HepG2 (cell line): ENCODE results near the gene PLOD2. TPM values are rescaled to one million over a fixed set of nuclear protein-coding genes. Genes with fewer than 3 reads are reported as not detected.

Source experiments
- EHMT2 ChIP-seq: fragments of 200-600 bp; sonication (generic); IDR thresholded peaks from 2 replicates; pipeline ENCODE4 v1.7.0; 2017; ENCODE audit warnings: antibody characterized with exemption, low read depth, low read length, borderline replicate concordance
- ETS1 ChIP-seq: sonication (generic); formaldehyde crosslinking; IDR thresholded peaks from 2 replicates; pipeline ENCODE4 v1.4.0; 2020; ENCODE audit warnings: missing genetic modification reagents
- HDAC6 ChIP-seq: fragments of 200-600 bp; sonication (generic); IDR thresholded peaks from 2 replicates; pipeline ENCODE4 v1.7.0; 2017; ENCODE audit warnings: mild to moderate bottlenecking, antibody characterized with exemption, low read length, low read depth
- POLR2AphosphoS5 ChIP-seq: IDR thresholded peaks from 2 replicates; pipeline ENCODE4 v1.6.1; 2012; ENCODE audit warnings: low read depth, low read length
- ZBTB38 ChIP-seq: sonication (generic); formaldehyde crosslinking; IDR thresholded peaks from 2 replicates; pipeline ENCODE4 v1.5.1; 2020; ENCODE audit warnings: mild to moderate bottlenecking, missing genetic modification reagents
- ZNF142 ChIP-seq: sonication (generic); formaldehyde crosslinking; IDR thresholded peaks from 2 replicates; pipeline ENCODE4 v1.4.0; 2020; ENCODE audit warnings: missing genetic modification reagents
- ZNF569 ChIP-seq: sonication (generic); formaldehyde crosslinking; IDR thresholded peaks from 2 replicates; pipeline ENCODE4 v1.5.0; 2020; ENCODE audit warnings: mild to moderate bottlenecking, missing genetic modification reagents, moderate library complexity, borderline replicate concordance
- ZNF839 ChIP-seq: sonication (generic); formaldehyde crosslinking; IDR thresholded peaks from 2 replicates; pipeline ENCODE4 v1.4.0; 2020; ENCODE audit warnings: missing genetic modification reagents, mild to moderate bottlenecking, borderline replicate concordance
- polyA plus RNA-seq, 8 experiments: library from polyadenylated mRNA; depleted of rRNA in 3 of 8; stranded (reverse) in 7 of 8; unstranded in 1 of 8; fragments of >200 nt; fragmentation: Illumina TruSeq in 4 of 8; extraction: Trizol in 4 of 8; gene quantifications; 2 replicates each; pipeline versions ENCODE4 v1.2.1 to v1.2.3, GENCODE V29; 2011 to 2016; ENCODE audit warnings: low read depth in 4 of 8, missing spikeins in 1 of 8, mixed read lengths in 1 of 8; ENCODE audit not compliant: insufficient read depth in 1 of 8
- total RNA-seq, 5 experiments: library from RNA; depleted of rRNA; stranded (reverse); fragments of >200 nt; fragmentation: Illumina TruSeq; extraction: Trizol; gene quantifications; 2 replicates each; pipeline ENCODE4 v1.2.3, GENCODE V29; 2016; ENCODE audit warnings: low read depth in 1 of 5
- TF ChIP-seq, protein P1 (sequence below): sonication (generic); formaldehyde crosslinking; IDR thresholded peaks from 2 replicates; pipeline ENCODE4 v1.4.0; 2020; ENCODE audit warnings: mild to moderate bottlenecking, low read depth, missing genetic modification reagents
- TF ChIP-seq, protein P2 (sequence below): IDR thresholded peaks from 2 replicates; pipeline ENCODE4 v1.6.1; 2012; ENCODE audit warnings: low read depth, low read length, improper control_type of control experiment
- TF ChIP-seq, protein P3 (sequence below): sonication (generic); formaldehyde crosslinking; IDR thresholded peaks from 2 replicates; pipeline ENCODE4 v1.8.0; 2022; ENCODE audit warnings: mild to moderate bottlenecking, missing genetic modification reagents; ENCODE audit not compliant: insufficient replicate concordance
- TF ChIP-seq, protein P4 (sequence below): IDR thresholded peaks from 2 replicates; pipeline ENCODE4 v1.6.1; 2016; ENCODE audit warnings: low read depth, borderline replicate concordance
- TF ChIP-seq, protein P5 (sequence below): sonication (generic); formaldehyde crosslinking; IDR thresholded peaks from 2 replicates; pipeline ENCODE4 v1.5.0; 2020; ENCODE audit warnings: mild to moderate bottlenecking, missing genetic modification reagents

Gene PLOD2
- total and polyA plus RNA-seq, 2 of the 13 experiments (the other 11 are each of a cell fraction or from before 2014, with no cell fraction given): 107 to 161 TPM

GRCh38 chr3:146115619-146116018 lies 45.4 kb downstream of the PLOD2 start (continued):
- TF ChIP-seq, protein P1, sequence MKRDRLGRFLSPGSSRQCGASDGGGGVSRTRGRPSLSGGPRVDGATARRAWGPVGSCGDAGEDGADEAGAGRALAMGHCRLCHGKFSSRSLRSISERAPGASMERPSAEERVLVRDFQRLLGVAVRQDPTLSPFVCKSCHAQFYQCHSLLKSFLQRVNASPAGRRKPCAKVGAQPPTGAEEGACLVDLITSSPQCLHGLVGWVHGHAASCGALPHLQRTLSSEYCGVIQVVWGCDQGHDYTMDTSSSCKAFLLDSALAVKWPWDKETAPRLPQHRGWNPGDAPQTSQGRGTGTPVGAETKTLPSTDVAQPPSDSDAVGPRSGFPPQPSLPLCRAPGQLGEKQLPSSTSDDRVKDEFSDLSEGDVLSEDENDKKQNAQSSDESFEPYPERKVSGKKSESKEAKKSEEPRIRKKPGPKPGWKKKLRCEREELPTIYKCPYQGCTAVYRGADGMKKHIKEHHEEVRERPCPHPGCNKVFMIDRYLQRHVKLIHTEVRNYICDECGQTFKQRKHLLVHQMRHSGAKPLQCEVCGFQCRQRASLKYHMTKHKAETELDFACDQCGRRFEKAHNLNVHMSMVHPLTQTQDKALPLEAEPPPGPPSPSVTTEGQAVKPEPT (CRISPR knock-in tag): no peak
- TF ChIP-seq, protein P2, sequence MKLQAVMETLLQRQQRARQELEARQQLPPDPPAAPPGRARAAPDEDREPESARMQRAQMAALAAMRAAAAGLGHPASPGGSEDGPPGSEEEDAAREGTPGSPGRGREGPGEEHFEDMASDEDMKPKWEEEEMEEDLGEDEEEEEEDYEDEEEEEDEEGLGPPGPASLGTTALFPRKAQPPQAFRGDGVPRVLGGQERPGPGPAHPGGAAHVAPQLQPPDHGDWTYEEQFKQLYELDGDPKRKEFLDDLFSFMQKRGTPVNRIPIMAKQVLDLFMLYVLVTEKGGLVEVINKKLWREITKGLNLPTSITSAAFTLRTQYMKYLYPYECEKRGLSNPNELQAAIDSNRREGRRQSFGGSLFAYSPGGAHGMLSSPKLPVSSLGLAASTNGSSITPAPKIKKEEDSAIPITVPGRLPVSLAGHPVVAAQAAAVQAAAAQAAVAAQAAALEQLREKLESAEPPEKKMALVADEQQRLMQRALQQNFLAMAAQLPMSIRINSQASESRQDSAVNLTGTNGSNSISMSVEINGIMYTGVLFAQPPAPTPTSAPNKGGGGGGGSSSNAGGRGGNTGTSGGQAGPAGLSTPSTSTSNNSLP: peak; percentile 81; the same call in 1 of the 2 replicates
- TF ChIP-seq ZNF569 (CRISPR knock-in tag) (no peak), ZNF839 (no peak), HDAC6 (no peak), POLR2AphosphoS5 (no peak), ZBTB38 (CRISPR knock-in tag) (no peak), EHMT2 (no peak), ZNF142 (CRISPR knock-in tag) (no peak), ETS1 (CRISPR knock-in tag) (no peak)
- TF ChIP-seq, protein P3, sequence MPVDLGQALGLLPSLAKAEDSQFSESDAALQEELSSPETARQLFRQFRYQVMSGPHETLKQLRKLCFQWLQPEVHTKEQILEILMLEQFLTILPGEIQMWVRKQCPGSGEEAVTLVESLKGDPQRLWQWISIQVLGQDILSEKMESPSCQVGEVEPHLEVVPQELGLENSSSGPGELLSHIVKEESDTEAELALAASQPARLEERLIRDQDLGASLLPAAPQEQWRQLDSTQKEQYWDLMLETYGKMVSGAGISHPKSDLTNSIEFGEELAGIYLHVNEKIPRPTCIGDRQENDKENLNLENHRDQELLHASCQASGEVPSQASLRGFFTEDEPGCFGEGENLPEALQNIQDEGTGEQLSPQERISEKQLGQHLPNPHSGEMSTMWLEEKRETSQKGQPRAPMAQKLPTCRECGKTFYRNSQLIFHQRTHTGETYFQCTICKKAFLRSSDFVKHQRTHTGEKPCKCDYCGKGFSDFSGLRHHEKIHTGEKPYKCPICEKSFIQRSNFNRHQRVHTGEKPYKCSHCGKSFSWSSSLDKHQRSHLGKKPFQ (CRISPR knock-in tag): no peak
- TF ChIP-seq, protein P4, sequence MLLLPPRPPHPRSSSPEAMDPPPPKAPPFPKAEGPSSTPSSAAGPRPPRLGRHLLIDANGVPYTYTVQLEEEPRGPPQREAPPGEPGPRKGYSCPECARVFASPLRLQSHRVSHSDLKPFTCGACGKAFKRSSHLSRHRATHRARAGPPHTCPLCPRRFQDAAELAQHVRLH (CRISPR knock-in tag): no peak
- TF ChIP-seq, protein P5, sequence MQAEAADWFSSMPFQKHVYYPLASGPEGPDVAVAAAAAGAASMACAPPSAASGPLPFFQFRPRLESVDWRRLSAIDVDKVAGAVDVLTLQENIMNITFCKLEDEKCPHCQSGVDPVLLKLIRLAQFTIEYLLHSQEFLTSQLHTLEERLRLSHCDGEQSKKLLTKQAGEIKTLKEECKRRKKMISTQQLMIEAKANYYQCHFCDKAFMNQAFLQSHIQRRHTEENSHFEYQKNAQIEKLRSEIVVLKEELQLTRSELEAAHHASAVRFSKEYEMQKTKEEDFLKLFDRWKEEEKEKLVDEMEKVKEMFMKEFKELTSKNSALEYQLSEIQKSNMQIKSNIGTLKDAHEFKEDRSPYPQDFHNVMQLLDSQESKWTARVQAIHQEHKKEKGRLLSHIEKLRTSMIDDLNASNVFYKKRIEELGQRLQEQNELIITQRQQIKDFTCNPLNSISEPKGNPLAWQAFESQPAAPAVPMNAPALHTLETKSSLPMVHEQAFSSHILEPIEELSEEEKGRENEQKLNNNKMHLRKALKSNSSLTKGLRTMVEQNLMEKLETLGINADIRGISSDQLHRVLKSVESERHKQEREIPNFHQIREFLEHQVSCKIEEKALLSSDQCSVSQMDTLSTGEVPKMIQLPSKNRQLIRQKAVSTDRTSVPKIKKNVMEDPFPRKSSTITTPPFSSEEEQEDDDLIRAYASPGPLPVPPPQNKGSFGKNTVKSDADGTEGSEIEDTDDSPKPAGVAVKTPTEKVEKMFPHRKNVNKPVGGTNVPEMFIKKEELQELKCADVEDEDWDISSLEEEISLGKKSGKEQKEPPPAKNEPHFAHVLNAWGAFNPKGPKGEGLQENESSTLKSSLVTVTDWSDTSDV (CRISPR knock-in tag): no peak
